Trophoblast cell (in vitro differentiated cells and primary cell): Measurements from ENCODE around the gene H6PD.

Experiments
- DNase-seq, 2 donors: peaks; one replicate each; pipeline ENCODE4 v3.0.0-alpha.2; 2016
- H2AFZ ChIP-seq: 2 replicates; pipeline ENCODE4 v1.6.1; 2013; ENCODE audit warnings: low read length, moderate library complexity, mild to moderate bottlenecking; ENCODE audit not compliant: insufficient read depth, poor library complexity
- H2AK5ac ChIP-seq: 2 replicates; pipeline ENCODE4 v1.6.1; 2013; ENCODE audit warnings: mild to moderate bottlenecking, low read length
- H2BK120ac ChIP-seq: 2 replicates; pipeline ENCODE4 v1.6.1; 2013; ENCODE audit warnings: low read length, mild to moderate bottlenecking, moderate library complexity; ENCODE audit not compliant: insufficient read depth, poor library complexity
- H2BK12ac ChIP-seq: 2 replicates; pipeline ENCODE4 v1.6.1; 2013; ENCODE audit warnings: mild to moderate bottlenecking, low read length, moderate library complexity
- H2BK5ac ChIP-seq: 2 replicates; pipeline ENCODE4 v1.6.1; 2013; ENCODE audit warnings: low read length, low read depth, moderate library complexity, mild to moderate bottlenecking; ENCODE audit not compliant: poor library complexity
- H3K14ac ChIP-seq: 2 replicates; pipeline ENCODE4 v1.6.1; 2013; ENCODE audit warnings: mild to moderate bottlenecking, low read length
- H3K18ac ChIP-seq: 2 replicates; pipeline ENCODE4 v1.6.1; 2013; ENCODE audit warnings: mild to moderate bottlenecking, low read length
- H3K23ac ChIP-seq: 2 replicates; pipeline ENCODE4 v1.6.1; 2013; ENCODE audit warnings: low read length
- H3K27ac ChIP-seq: 2 replicates; pipeline ENCODE4 v1.5.1; 2013; ENCODE audit warnings: low read depth, mild to moderate bottlenecking, inconsistent platforms, low read length, moderate library complexity
- H3K27me3 ChIP-seq: 2 replicates; pipeline ENCODE4 v1.6.1; 2013; ENCODE audit warnings: inconsistent platforms, mild to moderate bottlenecking, low read length, moderate library complexity; ENCODE audit not compliant: insufficient read depth
- H3K36me3 ChIP-seq, 2 experiments: 1 replicate in 1 of 2; 2 replicates in 1 of 2; pipeline ENCODE4 v1.6.1; 2013; ENCODE audit warnings: low read length in 2 of 2, mild to moderate bottlenecking in 2 of 2, moderate library complexity in 1 of 2; ENCODE audit not compliant: insufficient read depth in 2 of 2, control insufficient read depth in 1 of 2
- H3K4ac ChIP-seq: 2 replicates; pipeline ENCODE4 v1.6.1; 2013; ENCODE audit warnings: low read depth, mild to moderate bottlenecking, low read length, moderate library complexity
- H3K4me1 ChIP-seq, 2 experiments: 1 replicate in 1 of 2; 2 replicates in 1 of 2; pipeline ENCODE4 v1.6.1; 2013; ENCODE audit warnings: low read length in 2 of 2, mild to moderate bottlenecking in 2 of 2, moderate library complexity in 1 of 2; ENCODE audit not compliant: insufficient read depth in 2 of 2, control insufficient read depth in 1 of 2
- H3K4me2 ChIP-seq: 2 replicates; pipeline ENCODE4 v1.6.1; 2013; ENCODE audit warnings: inconsistent platforms, mild to moderate bottlenecking, low read length, moderate library complexity
- H3K4me3 ChIP-seq: 2 replicates; pipeline ENCODE4 v1.5.1; 2013; ENCODE audit warnings: mild to moderate bottlenecking, low read depth, low read length, inconsistent platforms
- H3K79me1 ChIP-seq: one replicate; pipeline ENCODE4 v1.6.1; 2013; ENCODE audit warnings: low read length
- H3K79me2 ChIP-seq: 2 replicates; pipeline ENCODE4 v1.6.1; 2013; ENCODE audit warnings: low read length, mild to moderate bottlenecking; ENCODE audit not compliant: control insufficient read depth, insufficient read depth, poor library complexity
- H3K9ac ChIP-seq: 2 replicates; pipeline ENCODE4 v1.6.1; 2013; ENCODE audit warnings: mild to moderate bottlenecking, low read length
- H3K9me3 ChIP-seq: 2 replicates; pipeline ENCODE4 v1.6.1; 2013; ENCODE audit warnings: low read depth, mild to moderate bottlenecking, control low read depth, inconsistent platforms, low read length; ENCODE audit not compliant: insufficient read depth
- H4K12ac ChIP-seq: 2 replicates; pipeline ENCODE4 v1.6.1; 2013; ENCODE audit warnings: low read depth, mild to moderate bottlenecking, low read length, moderate library complexity
- H4K8ac ChIP-seq: 2 replicates; pipeline ENCODE4 v1.6.1; 2013; ENCODE audit warnings: low read depth, mild to moderate bottlenecking, low read length, moderate library complexity
- H4K91ac ChIP-seq: one replicate; pipeline ENCODE4 v1.6.1; 2013; ENCODE audit warnings: low read depth, mild to moderate bottlenecking, low read length, moderate library complexity
- WGBS: extraction: QIAGEN DNeasy Blood & Tissue Kit; methylation state at CpG from one replicate; pipeline ENCODE4 v1.1.7; 2013; ENCODE audit warnings: missing lambda C conversion rate; ENCODE audit not compliant: insufficient read length, insufficient coverage; ENCODE audit errors: extremely low coverage; 5-methylcytosine and 5-hydroxymethylcytosine counted together

Gene H6PD

GRCh38 chr1:9242338-9242969 lies 7.9 kb downstream of the H6PD start:
- Histone ChIP-seq H4K8ac (no peak overlapping the region), H3K27ac (no peak overlapping the region), H2AK5ac (no peak overlapping the region), H4K12ac (no peak overlapping the region), H3K4me3 (no peak overlapping the region), H2BK12ac (no peak overlapping the region), H3K9ac (no peak overlapping the region), H3K79me1 (no peaks in the 10 kb centered on the region), H2BK120ac (no peak overlapping the region), H3K4ac (no peak overlapping the region), H3K4me1 (peaks cover 14 to 17% of the 10 kb centered on the region in 2 experiments), H3K4me2 (no peak overlapping the region), H3K14ac (no peak overlapping the region), H3K79me2 (no peaks in the 10 kb centered on the region), H3K27me3 (no peaks in the 10 kb centered on the region), H3K18ac (no peak overlapping the region), H3K9me3 (no peaks in the 10 kb centered on the region), H3K23ac (no peak overlapping the region), H3K36me3 (peaks cover 5 to 9% of the 10 kb centered on the region in 2 experiments), H4K91ac (no peak overlapping the region), H2BK5ac (no peak overlapping the region), H2AFZ (no peak overlapping the region)
- WGBS = no CpG with 5 or more reads among the region's 10 CpGs
- DNase-seq = no peak

- Histone ChIP-seq H4K8ac (no peak overlapping the region), H3K23ac (no peak overlapping the region), H2BK120ac (no peak overlapping the region), H3K27ac (no peak overlapping the region), H3K27me3 (no peaks in the 10 kb centered on the region), H2AFZ (no peak overlapping the region), H4K12ac (no peak overlapping the region), H3K4me2 (no peak overlapping the region), H2BK5ac (no peak overlapping the region), H3K4me3 (no peak overlapping the region), H3K18ac (no peak overlapping the region), H2BK12ac (no peak overlapping the region), H3K9me3 (no peaks in the 10 kb centered on the region), H3K9ac (no peak overlapping the region), H3K4me1 (peaks cover 11 to 14% of the 10 kb centered on the region in 2 experiments), H3K79me2 (no peaks in the 10 kb centered on the region), H4K91ac (no peak overlapping the region), H3K4ac (no peak overlapping the region), H3K14ac (no peak overlapping the region), H2AK5ac (no peak overlapping the region), H3K36me3 (peaks cover 10 to 12% of the 10 kb centered on the region in 2 experiments), H3K79me1 (no peaks in the 10 kb centered on the region)
- no peak for DNase-seq
- no CpG with 5 or more reads among the region's 9 CpGs for WGBS
These were observed 8.6 kb downstream of the H6PD start for GRCh38 chr1:9243066-9243739.

- H4K91ac ChIP-seq = no peak overlapping the region
These were observed 10.1 kb downstream of the H6PD start for GRCh38 chr1:9244501-9245229.

GRCh38 chr1:9245230-9245619 lies 10.7 kb downstream of the H6PD start:
- WGBS = no CpG with 5 or more reads among the region's 15 CpGs
- Histone ChIP-seq H3K4me2 (no peak overlapping the region), H3K18ac (no peak overlapping the region), H3K23ac (no peak overlapping the region), H2BK12ac (no peak overlapping the region), H3K4me1 (peaks cover 3 to 7% of the 10 kb centered on the region in 2 experiments), H3K27ac (no peak overlapping the region), H4K12ac (no peak overlapping the region), H2BK5ac (no peak overlapping the region), H3K27me3 (no peaks in the 10 kb centered on the region), H3K36me3 (peaks cover 10 to 12% of the 10 kb centered on the region in 2 experiments), H3K9me3 (no peaks in the 10 kb centered on the region), H3K4me3 (no peak overlapping the region), H2AK5ac (no peak overlapping the region), H2AFZ (no peak overlapping the region), H3K79me1 (no peaks in the 10 kb centered on the region), H3K14ac (no peak overlapping the region), H3K4ac (no peak overlapping the region), H4K8ac (no peak overlapping the region), H4K91ac (no peak overlapping the region), H3K79me2 (no peaks in the 10 kb centered on the region), H3K9ac (no peak overlapping the region), H2BK120ac (no peak overlapping the region)
- no peak for DNase-seq

More at GRCh38 chr1:9244501-9245229, 10.1 kb downstream of the H6PD start:
- no peak overlapping the region for H2BK120ac ChIP-seq
- peaks cover 6 to 9% of the 10 kb centered on the region in 2 experiments for H3K4me1 ChIP-seq
- no peak overlapping the region for H3K18ac ChIP-seq
- H2AFZ ChIP-seq = no peak overlapping the region
- H3K4ac ChIP-seq = no peak overlapping the region
- H3K4me2 ChIP-seq = no peak overlapping the region
- no peak overlapping the region for H3K27ac ChIP-seq
- H3K79me1 ChIP-seq = no peaks in the 10 kb centered on the region
- WGBS = no CpG with 5 or more reads among the region's 9 CpGs
- no peaks in the 10 kb centered on the region for H3K79me2 ChIP-seq
- peaks cover 10 to 12% of the 10 kb centered on the region in 2 experiments for H3K36me3 ChIP-seq
- no peak overlapping the region for H3K4me3 ChIP-seq
- no peaks in the 10 kb centered on the region for H3K9me3 ChIP-seq
- no peak overlapping the region for H3K9ac ChIP-seq
- no peak overlapping the region for H2BK5ac ChIP-seq
- no peak overlapping the region for H3K14ac ChIP-seq
- no peak for DNase-seq
- H4K12ac ChIP-seq = no peak overlapping the region
- no peak overlapping the region for H2AK5ac ChIP-seq
- no peaks in the 10 kb centered on the region for H3K27me3 ChIP-seq
- no peak overlapping the region for H4K8ac ChIP-seq
- H3K23ac ChIP-seq = no peak overlapping the region
- no peak overlapping the region for H2BK12ac ChIP-seq
